Measurements from ENCODE around the gene LYZL4.

DNA sequence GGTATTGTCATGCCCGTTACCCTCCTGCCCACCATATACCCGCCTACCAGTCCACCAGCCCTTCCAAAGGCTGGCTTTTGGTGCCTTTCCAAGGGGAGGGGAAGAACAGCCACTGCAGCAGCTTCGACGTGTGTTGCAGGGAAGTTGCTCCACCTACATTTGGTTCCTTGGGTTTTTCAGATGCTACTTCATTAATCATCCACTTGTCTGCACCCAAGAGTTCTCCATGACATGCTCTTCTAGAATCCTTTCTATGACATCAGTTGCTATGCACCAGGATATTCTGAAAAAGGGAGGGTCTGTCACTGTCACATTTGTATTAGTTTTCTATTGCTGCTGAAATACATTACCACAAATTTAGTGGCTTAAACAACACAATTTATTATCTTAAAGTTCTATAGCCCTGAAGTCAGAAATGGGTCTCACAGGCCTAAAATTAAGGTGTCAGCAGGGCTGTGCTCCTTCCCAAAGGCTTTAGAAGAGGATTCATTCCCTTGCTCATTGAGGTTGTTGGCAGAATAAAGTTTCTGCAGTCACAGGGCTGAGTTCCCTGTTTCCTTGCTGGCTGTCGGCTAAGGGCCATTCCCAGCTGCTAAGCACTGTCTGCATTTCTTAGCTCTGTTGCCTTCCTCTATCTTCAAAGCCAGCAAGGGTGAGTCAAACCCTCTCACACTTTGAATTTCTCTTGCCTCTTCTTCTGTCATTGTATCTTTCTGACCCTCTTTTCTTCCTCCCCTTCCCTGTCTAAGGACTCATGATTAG is at the start of gene LYZL4:
- TF ChIP-seq, protein P1, sequence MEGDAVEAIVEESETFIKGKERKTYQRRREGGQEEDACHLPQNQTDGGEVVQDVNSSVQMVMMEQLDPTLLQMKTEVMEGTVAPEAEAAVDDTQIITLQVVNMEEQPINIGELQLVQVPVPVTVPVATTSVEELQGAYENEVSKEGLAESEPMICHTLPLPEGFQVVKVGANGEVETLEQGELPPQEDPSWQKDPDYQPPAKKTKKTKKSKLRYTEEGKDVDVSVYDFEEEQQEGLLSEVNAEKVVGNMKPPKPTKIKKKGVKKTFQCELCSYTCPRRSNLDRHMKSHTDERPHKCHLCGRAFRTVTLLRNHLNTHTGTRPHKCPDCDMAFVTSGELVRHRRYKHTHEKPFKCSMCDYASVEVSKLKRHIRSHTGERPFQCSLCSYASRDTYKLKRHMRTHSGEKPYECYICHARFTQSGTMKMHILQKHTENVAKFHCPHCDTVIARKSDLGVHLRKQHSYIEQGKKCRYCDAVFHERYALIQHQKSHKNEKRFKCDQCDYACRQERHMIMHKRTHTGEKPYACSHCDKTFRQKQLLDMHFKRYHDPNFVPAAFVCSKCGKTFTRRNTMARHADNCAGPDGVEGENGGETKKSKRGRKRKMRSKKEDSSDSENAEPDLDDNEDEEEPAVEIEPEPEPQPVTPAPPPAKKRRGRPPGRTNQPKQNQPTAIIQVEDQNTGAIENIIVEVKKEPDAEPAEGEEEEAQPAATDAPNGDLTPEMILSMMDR (IDR thresholded peaks at IDR 0.05) = no peak
- TF ChIP-seq POLR2A (IDR thresholded peaks at IDR 0.05) = no peak
- no peak for TF ChIP-seq EP300 (IDR thresholded peaks at IDR 0.05)

Data from tibial nerve (tissue), 4 donors.